ENCODE results near the gene RAE1.

DNA sequence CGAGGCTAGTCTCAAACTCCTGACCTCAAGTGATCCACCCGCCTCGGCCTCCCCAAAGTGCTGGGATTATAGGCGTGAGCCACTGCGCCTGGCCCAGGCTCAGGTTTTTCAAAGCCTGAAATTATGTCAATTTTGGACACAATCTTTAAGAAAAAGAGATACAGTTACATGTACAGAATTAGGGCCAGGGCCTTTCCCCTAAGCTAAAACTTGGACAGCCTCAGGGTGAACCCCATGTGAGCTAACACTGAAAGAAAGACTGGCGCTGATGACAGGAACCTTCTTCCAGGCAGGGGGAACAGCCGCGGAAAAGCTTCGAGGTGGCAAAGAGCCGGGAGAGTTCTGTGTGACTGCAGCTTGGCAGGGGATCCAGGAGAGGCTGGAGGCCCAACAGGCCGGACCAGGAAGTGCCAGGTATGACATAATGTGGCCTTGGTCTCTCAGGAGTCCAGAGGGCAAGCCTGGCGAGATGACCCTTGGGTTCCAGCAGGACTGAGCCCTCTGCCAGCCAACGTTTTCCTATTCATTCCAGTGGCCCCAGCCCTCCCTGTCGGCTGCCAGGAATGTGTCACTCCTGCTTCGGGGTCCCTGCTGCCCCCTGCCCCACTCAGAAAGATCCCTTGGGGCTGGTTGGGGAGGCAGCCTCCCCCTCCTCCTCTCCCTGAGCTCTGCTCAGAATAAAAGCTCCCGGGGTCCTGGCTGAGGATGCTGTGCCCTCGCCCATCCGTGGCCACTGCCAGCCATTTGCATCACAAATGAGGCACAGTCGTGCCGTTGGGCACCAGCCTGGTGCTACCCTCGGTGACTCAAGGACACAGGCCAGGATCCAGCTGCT, 77.5 kb downstream of the RAE1 start:
- TF ChIP-seq POLR2A (IDR thresholded peaks at IDR 0.05; ENCODE audit: low read depth, low read length) = no peak
- TF ChIP-seq POLR2AphosphoS5 (IDR thresholded peaks at IDR 0.05; ENCODE audit: low read depth, low read length) = no peak
